ENCODE results near the gene PDE11A. TPM values are rescaled to one million over a fixed set of nuclear protein-coding genes. Genes with fewer than 3 reads are reported as not detected.

The PDE11A gene
- total RNA-seq, 1 experiment from 2014 or later: 0.61 TPM

GRCh38 chr2:177902395-177903163 is 170.0 kb downstream of the PDE11A start:
- intact Hi-C loops (cut with micrococcal nuclease): loop anchor here (10.0 kb wide), 1 partner anchor 512 kb away; no protein-coding TSS in a partner anchor
- POLR2A ChIA-PET: no interaction called here
- H2AFZ ChIP-seq (ENCODE audit: low read depth, low read length, poor library complexity, severe bottlenecking): no peak overlapping the region

More at GRCh38 chr2:177902395-177903163, 170.0 kb downstream of the PDE11A start:
- TF ChIP-seq ELF1 (IDR thresholded peaks at IDR 0.05; ENCODE audit: borderline replicate concordance, low read depth): no peak
- TF ChIP-seq FOSL1 (IDR thresholded peaks at IDR 0.05; ENCODE audit: low read depth): no peak
- no peak for TF ChIP-seq JUND (IDR thresholded peaks at IDR 0.05)
- TF ChIP-seq ZBTB33 (IDR thresholded peaks at IDR 0.05; ENCODE audit: extremely low read depth, insufficient replicate concordance, low read length): no peak
- no peak for TF ChIP-seq TCF7L2 (IDR thresholded peaks at IDR 0.05; ENCODE audit: borderline replicate concordance, extremely low read depth, insufficient read depth, insufficient read length)
- TF ChIP-seq, protein P1, sequence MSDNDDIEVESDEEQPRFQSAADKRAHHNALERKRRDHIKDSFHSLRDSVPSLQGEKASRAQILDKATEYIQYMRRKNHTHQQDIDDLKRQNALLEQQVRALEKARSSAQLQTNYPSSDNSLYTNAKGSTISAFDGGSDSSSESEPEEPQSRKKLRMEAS (IDR thresholded peaks at IDR 0.05): no peak
- TF ChIP-seq CEBPB (IDR thresholded peaks at IDR 0.05; ENCODE audit: low read depth): no peak
- TF ChIP-seq SIN3A (IDR thresholded peaks at IDR 0.05; ENCODE audit: low read depth): no peak
- TF ChIP-seq EGR1 (IDR thresholded peaks at IDR 0.05; ENCODE audit: low read depth): no peak
- no peak for TF ChIP-seq EZH2 (IDR thresholded peaks at IDR 0.05)
- no peak for TF ChIP-seq ATF3 (IDR thresholded peaks at IDR 0.05)
- TF ChIP-seq, protein P2, sequence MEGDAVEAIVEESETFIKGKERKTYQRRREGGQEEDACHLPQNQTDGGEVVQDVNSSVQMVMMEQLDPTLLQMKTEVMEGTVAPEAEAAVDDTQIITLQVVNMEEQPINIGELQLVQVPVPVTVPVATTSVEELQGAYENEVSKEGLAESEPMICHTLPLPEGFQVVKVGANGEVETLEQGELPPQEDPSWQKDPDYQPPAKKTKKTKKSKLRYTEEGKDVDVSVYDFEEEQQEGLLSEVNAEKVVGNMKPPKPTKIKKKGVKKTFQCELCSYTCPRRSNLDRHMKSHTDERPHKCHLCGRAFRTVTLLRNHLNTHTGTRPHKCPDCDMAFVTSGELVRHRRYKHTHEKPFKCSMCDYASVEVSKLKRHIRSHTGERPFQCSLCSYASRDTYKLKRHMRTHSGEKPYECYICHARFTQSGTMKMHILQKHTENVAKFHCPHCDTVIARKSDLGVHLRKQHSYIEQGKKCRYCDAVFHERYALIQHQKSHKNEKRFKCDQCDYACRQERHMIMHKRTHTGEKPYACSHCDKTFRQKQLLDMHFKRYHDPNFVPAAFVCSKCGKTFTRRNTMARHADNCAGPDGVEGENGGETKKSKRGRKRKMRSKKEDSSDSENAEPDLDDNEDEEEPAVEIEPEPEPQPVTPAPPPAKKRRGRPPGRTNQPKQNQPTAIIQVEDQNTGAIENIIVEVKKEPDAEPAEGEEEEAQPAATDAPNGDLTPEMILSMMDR (IDR thresholded peaks at IDR 0.05 in 2 of 3, conservative IDR thresholded peaks at IDR 0.05 in 1 of 3; ENCODE audit: borderline replicate concordance in 1 of 3, insufficient read depth in 1 of 3, low read depth in 2 of 3, low read length in 2 of 3): no peak
- CTCF ChIA-PET: no interaction called here
- Histone ChIP-seq H3K9me3 (ENCODE audit: control insufficient read depth in 1 of 2, insufficient read depth in 1 of 2, low read depth in 1 of 2, low read length in 2 of 2) (no peaks in the 10 kb centered on the region), H3K36me3 (ENCODE audit: control insufficient read depth in 1 of 2, insufficient read depth in 2 of 2, low read length in 2 of 2) (no peaks in the 10 kb centered on the region), H3K4me1 (ENCODE audit: control insufficient read depth in 1 of 2, insufficient read depth in 2 of 2, low read length in 2 of 2) (peaks cover 0 to 8% of the 10 kb centered on the region in 2 experiments; a peak in 2 of 4 replicates), H3K9me2 (ENCODE audit: insufficient read depth) (no peaks in the 10 kb centered on the region), H3K4me2 (ENCODE audit: low read length) (no peak overlapping the region), H3K27ac (ENCODE audit: low read depth, low read length) (no peak overlapping the region), H3K4me3 (replicated peaks in 1 of 2; ENCODE audit: low read depth in 1 of 2, low read length in 2 of 2) (no peak overlapping the region), H3K79me2 (ENCODE audit: insufficient read depth, low read length) (no peaks in the 10 kb centered on the region), H4K20me1 (ENCODE audit: insufficient read depth) (no peaks in the 10 kb centered on the region), H3K27me3 (ENCODE audit: insufficient read depth, low read length) (no peaks in the 10 kb centered on the region), H3K9ac (ENCODE audit: low read length) (no peak overlapping the region)
- DNase-seq (ENCODE audit: low read depth, low spot score) (no peak), ATAC-seq (no peak)
- RAD21 ChIA-PET (ENCODE audit: low non-redundant PET in 1 of 2, low total read pairs in 2 of 2, uncharacterized antibody in 2 of 2, unreplicated experiment in 2 of 2): no interaction called here
- BruUV-seq (replicated peaks): no TSS peak
